ENCODE data around the gene DTX2.
"Not testable (repeated sequence)": the region's sequence is repeated elsewhere in the genome, so short reads cannot be mapped to it uniquely, and the experiment has no call there.

The DTX2 gene

GRCh38 chr7:76473097-76473496, 11.6 kb downstream of the DTX2 start:
- DNase-seq; H3K4me2 ChIP-seq (ENCODE audit: low read depth, low read length); H3K4me1 ChIP-seq (ENCODE audit: low read length); H4K20me1 ChIP-seq (ENCODE audit: insufficient read depth, low read length); H3K27me3 ChIP-seq (replicated peaks; ENCODE audit: insufficient read depth, low read length); H3K4me3 ChIP-seq (ENCODE audit: low read length); H3K9me3 ChIP-seq (replicated peaks; ENCODE audit: insufficient read depth, low read length); H3K27ac ChIP-seq (ENCODE audit: low read length); H2AFZ ChIP-seq (ENCODE audit: low read length); H3F3A ChIP-seq (ENCODE audit: insufficient read depth, low read length); H3K36me3 ChIP-seq (replicated peaks; ENCODE audit: insufficient read depth, low read length); H3K79me2 ChIP-seq (ENCODE audit: low read length); H3K9me2 ChIP-seq (replicated peaks; ENCODE audit: insufficient read depth, low read length); H3K9ac ChIP-seq (ENCODE audit: low read length): not testable (repeated sequence)

- H3K4me3 ChIP-seq (ENCODE audit: low read length); H3K27me3 ChIP-seq (replicated peaks; ENCODE audit: insufficient read depth, low read length); H3K36me3 ChIP-seq (replicated peaks; ENCODE audit: insufficient read depth, low read length); H4K20me1 ChIP-seq (ENCODE audit: insufficient read depth, low read length); H3K79me2 ChIP-seq (ENCODE audit: low read length); H3K4me1 ChIP-seq (ENCODE audit: low read length); H3K9me3 ChIP-seq (replicated peaks; ENCODE audit: insufficient read depth, low read length); DNase-seq; H3K9me2 ChIP-seq (replicated peaks; ENCODE audit: insufficient read depth, low read length); H3K9ac ChIP-seq (ENCODE audit: low read length); H3F3A ChIP-seq (ENCODE audit: insufficient read depth, low read length); H3K4me2 ChIP-seq (ENCODE audit: low read depth, low read length); H2AFZ ChIP-seq (ENCODE audit: low read length); H3K27ac ChIP-seq (ENCODE audit: low read length): not testable (repeated sequence)
These were observed 14.8 kb downstream of the DTX2 start for GRCh38 chr7:76476280-76476679.

DNA sequence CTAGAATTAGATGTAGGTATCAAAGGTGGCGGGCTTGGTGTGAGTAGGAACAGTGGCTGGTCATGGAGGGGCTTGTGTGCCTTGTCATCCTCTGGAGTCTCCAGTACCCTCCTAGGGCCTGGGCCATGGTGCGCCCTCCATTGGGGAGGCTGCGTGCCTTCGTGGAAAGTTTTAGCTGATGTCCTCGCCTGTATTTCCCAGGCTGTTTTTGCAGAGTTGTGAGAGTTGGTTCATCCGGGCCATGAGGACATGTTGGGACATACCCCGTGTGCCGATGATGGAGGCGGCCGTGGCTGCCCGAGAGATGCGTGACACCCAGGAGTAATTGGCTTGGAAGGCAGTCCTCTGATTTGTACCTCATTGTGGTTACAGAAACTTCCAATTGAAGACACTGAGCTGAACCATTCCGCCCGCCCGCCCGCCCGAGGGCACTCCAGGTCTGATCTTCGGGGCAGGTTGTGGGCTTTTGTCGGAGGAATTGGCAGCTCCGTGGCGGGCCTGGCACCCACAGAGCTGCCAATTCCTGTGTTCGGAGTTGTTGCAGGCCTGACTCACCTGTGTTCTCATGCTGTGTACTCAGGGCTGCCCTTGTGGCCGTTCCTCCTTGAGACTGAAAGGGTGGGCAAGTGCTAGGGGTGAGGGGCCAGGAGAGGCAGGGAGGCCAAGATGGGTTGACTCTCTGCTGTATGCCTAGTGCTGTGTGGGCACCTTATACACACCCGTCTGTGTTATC, 15.4 kb downstream of the DTX2 start:
- H2AFZ ChIP-seq (ENCODE audit: low read length); H4K20me1 ChIP-seq (ENCODE audit: insufficient read depth, low read length); H3K27ac ChIP-seq (ENCODE audit: low read length); H3K9me2 ChIP-seq (replicated peaks; ENCODE audit: insufficient read depth, low read length); H3K4me3 ChIP-seq (ENCODE audit: low read length); H3K4me1 ChIP-seq (ENCODE audit: low read length); H3K27me3 ChIP-seq (replicated peaks; ENCODE audit: insufficient read depth, low read length); H3K36me3 ChIP-seq (replicated peaks; ENCODE audit: insufficient read depth, low read length); H3K79me2 ChIP-seq (ENCODE audit: low read length); H3K4me2 ChIP-seq (ENCODE audit: low read depth, low read length); DNase-seq; H3K9ac ChIP-seq (ENCODE audit: low read length); H3F3A ChIP-seq (ENCODE audit: insufficient read depth, low read length); H3K9me3 ChIP-seq (replicated peaks; ENCODE audit: insufficient read depth, low read length): not testable (repeated sequence)

DNA sequence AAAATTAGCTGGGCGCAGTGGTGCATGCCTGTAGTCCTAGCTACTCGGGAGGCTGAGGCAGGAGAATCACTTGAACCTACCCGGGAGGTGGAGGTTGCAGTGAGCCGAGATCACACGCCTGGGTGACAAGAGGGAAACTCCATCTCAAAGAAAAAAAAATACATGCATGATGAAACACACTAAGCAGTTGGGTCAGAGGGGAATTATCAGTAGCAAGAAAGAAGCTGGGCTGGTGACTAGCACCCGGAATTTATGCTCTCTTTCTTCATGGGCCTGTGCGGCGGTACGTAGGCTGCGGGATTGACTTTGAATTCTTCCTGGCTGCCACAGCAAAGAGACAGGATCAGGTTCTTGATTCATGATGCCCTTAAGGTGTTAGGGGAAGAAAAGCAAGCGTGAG, 18.1 kb downstream of the DTX2 start:
- H3K27me3 ChIP-seq (replicated peaks; ENCODE audit: insufficient read depth, low read length); H3K27ac ChIP-seq (ENCODE audit: low read length); H3K4me2 ChIP-seq (ENCODE audit: low read depth, low read length); H2AFZ ChIP-seq (ENCODE audit: low read length); H3F3A ChIP-seq (ENCODE audit: insufficient read depth, low read length); H3K4me1 ChIP-seq (ENCODE audit: low read length); H3K4me3 ChIP-seq (ENCODE audit: low read length); H3K9me2 ChIP-seq (replicated peaks; ENCODE audit: insufficient read depth, low read length); H3K9ac ChIP-seq (ENCODE audit: low read length); DNase-seq; H3K9me3 ChIP-seq (replicated peaks; ENCODE audit: insufficient read depth, low read length); H4K20me1 ChIP-seq (ENCODE audit: insufficient read depth, low read length); H3K36me3 ChIP-seq (replicated peaks; ENCODE audit: insufficient read depth, low read length); H3K79me2 ChIP-seq (ENCODE audit: low read length): not testable (repeated sequence)

DNA sequence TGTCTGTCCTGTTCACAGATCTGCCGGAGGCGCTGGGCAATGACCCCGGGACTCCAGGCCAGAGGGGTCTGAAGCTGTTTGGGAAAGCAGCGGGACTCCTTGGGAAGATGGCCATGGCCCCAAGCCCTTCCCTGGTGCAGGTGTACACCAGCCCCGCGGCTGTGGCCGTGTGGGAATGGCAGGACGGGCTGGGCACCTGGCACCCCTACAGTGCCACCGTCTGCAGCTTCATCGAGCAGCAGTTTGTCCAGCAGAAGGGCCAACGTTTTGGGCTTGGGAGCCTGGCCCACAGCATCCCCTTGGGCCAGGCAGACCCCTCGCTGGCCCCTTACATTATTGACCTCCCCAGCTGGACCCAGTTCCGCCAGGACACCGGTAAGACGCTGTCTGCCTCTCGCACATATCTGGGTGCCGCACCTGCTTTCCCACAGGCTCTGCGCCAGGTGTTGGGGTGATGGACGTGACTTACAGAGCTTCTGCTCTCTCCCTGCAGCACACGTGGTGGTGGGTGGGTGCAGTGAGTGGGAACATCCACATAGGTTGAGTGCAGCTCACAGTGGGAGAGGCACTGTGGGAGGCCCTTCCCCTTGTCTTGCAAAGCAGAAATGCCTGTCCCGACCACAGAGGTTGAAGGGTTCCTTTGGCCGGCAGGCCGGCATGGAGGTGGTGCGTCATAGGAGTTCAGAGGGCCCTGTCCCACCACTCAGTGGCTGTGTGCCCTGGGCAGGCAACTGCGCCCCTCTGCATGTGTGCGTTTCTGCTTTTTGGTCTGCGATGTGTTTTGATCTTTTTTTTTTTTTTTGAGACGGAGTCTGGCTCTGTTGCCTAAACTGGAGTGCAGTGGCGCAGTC, 19.1 kb downstream of the DTX2 start:
- H3K27me3 ChIP-seq (replicated peaks; ENCODE audit: insufficient read depth, low read length); H3K4me3 ChIP-seq (ENCODE audit: low read length); H3K9me2 ChIP-seq (replicated peaks; ENCODE audit: insufficient read depth, low read length); H3K36me3 ChIP-seq (replicated peaks; ENCODE audit: insufficient read depth, low read length); H2AFZ ChIP-seq (ENCODE audit: low read length); H4K20me1 ChIP-seq (ENCODE audit: insufficient read depth, low read length); H3K9ac ChIP-seq (ENCODE audit: low read length); H3K4me2 ChIP-seq (ENCODE audit: low read depth, low read length); DNase-seq; H3K9me3 ChIP-seq (replicated peaks; ENCODE audit: insufficient read depth, low read length); H3F3A ChIP-seq (ENCODE audit: insufficient read depth, low read length); H3K79me2 ChIP-seq (ENCODE audit: low read length); H3K27ac ChIP-seq (ENCODE audit: low read length); H3K4me1 ChIP-seq (ENCODE audit: low read length): not testable (repeated sequence)

- not testable (repeated sequence) for H2AFZ ChIP-seq (ENCODE audit: low read length); H3K4me2 ChIP-seq (ENCODE audit: low read depth, low read length); H3K79me2 ChIP-seq (ENCODE audit: low read length); H4K20me1 ChIP-seq (ENCODE audit: insufficient read depth, low read length); H3F3A ChIP-seq (ENCODE audit: insufficient read depth, low read length); H3K9me3 ChIP-seq (replicated peaks; ENCODE audit: insufficient read depth, low read length); H3K9me2 ChIP-seq (replicated peaks; ENCODE audit: insufficient read depth, low read length); H3K9ac ChIP-seq (ENCODE audit: low read length); H3K36me3 ChIP-seq (replicated peaks; ENCODE audit: insufficient read depth, low read length); H3K4me1 ChIP-seq (ENCODE audit: low read length); H3K4me3 ChIP-seq (ENCODE audit: low read length); DNase-seq; H3K27ac ChIP-seq (ENCODE audit: low read length); H3K27me3 ChIP-seq (replicated peaks; ENCODE audit: insufficient read depth, low read length)
These were observed 21.2 kb downstream of the DTX2 start for GRCh38 chr7:76482660-76483059.

GRCh38 chr7:76483081-76483480, 21.6 kb downstream of the DTX2 start:
- H3K9me2 ChIP-seq (replicated peaks; ENCODE audit: insufficient read depth, low read length); H3K79me2 ChIP-seq (ENCODE audit: low read length); H3K27ac ChIP-seq (ENCODE audit: low read length); H3K36me3 ChIP-seq (replicated peaks; ENCODE audit: insufficient read depth, low read length); H3K9me3 ChIP-seq (replicated peaks; ENCODE audit: insufficient read depth, low read length); H3K27me3 ChIP-seq (replicated peaks; ENCODE audit: insufficient read depth, low read length); H4K20me1 ChIP-seq (ENCODE audit: insufficient read depth, low read length); H3K4me3 ChIP-seq (ENCODE audit: low read length); H3K4me1 ChIP-seq (ENCODE audit: low read length); H3F3A ChIP-seq (ENCODE audit: insufficient read depth, low read length); DNase-seq; H3K9ac ChIP-seq (ENCODE audit: low read length); H3K4me2 ChIP-seq (ENCODE audit: low read depth, low read length); H2AFZ ChIP-seq (ENCODE audit: low read length): not testable (repeated sequence)

GRCh38 chr7:76484456-76484855, 22.9 kb downstream of the DTX2 start:
- not testable (repeated sequence) for H3K27ac ChIP-seq (ENCODE audit: low read length); H3K9me2 ChIP-seq (replicated peaks; ENCODE audit: insufficient read depth, low read length); H3K4me3 ChIP-seq (ENCODE audit: low read length)

More at GRCh38 chr7:76484456-76484855, 22.9 kb downstream of the DTX2 start:
- H4K20me1 ChIP-seq (ENCODE audit: insufficient read depth, low read length); H2AFZ ChIP-seq (ENCODE audit: low read length); H3K9ac ChIP-seq (ENCODE audit: low read length); H3K36me3 ChIP-seq (replicated peaks; ENCODE audit: insufficient read depth, low read length); H3K4me1 ChIP-seq (ENCODE audit: low read length); H3F3A ChIP-seq (ENCODE audit: insufficient read depth, low read length); H3K27me3 ChIP-seq (replicated peaks; ENCODE audit: insufficient read depth, low read length); DNase-seq; H3K4me2 ChIP-seq (ENCODE audit: low read depth, low read length); H3K9me3 ChIP-seq (replicated peaks; ENCODE audit: insufficient read depth, low read length); H3K79me2 ChIP-seq (ENCODE audit: low read length): not testable (repeated sequence)

Data from MM.1S (cell line).